ENCODE results near the gene KANSL1L.

KANSL1L gene

DNA sequence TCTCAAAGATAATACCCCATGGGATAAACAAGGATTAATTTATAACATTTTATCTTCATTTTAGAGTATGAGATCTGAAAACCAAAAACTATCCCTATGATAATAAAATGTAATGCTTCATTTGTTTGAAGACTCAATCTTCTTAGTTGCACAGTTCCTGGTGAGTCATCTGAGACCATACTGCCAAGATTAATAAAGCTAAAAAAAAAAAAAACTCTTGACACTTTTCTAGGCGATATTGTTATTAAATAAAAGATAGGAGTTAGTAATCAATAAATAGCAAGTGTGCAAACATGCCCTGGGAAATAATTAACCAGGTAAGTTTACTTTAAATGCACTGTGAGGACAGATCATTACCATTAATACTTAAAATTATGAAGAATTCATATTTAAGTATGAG, 84.9 kb downstream of the KANSL1L start:
- no peak for DNase-seq

DNA sequence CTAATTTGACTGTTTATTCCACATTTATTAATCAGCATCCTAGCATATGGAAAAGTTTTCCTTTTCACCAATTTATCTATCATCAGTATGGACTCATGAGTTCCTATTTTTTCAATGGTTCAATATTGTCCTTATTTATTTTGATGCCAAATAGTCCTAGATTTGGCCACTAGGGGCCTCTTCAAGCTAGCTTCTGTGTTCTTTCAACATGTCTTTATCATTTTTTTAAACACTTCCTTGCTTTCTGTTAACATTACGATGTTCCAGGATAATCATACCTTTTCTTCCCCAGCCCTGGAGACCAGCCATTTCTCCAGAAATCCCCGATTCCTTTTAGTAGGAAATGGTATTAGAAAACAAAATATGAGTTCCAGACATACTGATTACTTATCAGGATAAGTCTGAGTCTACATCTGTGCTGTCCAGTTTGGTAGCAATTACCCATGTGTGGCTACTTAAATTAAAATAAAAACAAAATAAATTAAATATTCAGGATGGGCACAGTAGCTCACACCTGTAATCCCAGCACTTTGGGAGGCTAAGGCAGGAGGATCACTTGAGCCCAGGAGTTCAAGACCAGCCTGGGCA, 98.2 kb downstream of the KANSL1L start:
- DNase-seq, result peak in 1 of 56 donors; percentile 1

DNA sequence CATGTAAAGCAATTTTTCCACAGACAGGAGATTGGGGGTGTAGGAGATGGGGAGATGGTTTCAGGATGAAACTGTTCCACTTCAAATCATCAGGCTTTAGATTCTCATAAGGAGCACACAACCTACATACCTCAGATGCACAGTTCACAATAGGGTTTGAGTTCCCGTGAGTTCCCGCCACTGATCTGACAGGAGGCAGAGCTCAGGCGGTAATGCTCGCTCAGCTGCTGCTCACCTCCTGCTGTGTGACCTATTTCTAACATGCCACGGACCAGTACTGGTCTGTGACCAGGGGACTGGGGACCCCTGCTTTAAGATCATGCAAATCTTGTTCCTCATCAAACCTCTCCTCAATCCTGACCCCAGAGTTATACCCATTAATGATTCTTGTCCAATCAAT, 98.7 kb downstream of the KANSL1L start:
- DNase-seq, result no peak

DNA sequence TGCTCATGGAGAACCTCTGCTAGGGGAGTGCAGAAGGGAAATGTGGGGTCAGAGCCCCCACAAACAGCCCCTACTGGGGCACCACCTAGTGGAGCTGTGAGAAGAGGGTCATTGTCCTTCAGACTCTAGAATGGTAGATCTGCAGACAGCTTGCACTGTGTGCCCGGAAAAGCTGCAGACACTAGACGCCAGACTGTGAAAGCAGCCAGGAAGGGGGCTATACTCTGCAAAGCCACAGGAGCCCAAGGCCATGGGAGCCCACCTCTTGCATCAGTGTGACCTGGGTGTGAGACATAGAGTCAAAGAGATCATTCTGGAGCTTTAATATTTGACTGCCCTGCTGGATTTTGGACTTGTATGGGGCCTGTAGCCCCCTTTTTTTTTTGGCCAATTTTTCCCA, 107.9 kb downstream of the KANSL1L start:
- DNase-seq, result no peak

DNA sequence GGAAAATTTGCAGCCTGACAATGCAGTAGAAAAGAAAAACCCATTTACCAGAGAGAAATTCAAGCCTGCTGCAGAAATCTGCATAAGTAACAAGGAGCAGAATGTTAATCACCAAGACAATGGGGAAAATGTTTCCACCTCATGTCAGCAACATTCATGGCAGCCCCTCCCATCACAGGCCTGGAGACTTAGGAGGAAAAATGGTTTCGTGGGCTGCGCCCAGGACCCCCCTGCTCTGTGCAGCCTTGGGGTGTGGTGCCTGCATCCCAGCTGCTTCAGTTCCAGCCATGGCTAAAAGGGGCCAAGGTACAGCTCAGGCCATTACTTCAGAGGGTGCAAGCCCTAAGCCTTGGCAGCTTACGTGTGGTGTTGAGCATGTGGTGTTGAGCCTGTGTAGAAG, 115.4 kb downstream of the KANSL1L start:
- DNase-seq, result no peak

DNA sequence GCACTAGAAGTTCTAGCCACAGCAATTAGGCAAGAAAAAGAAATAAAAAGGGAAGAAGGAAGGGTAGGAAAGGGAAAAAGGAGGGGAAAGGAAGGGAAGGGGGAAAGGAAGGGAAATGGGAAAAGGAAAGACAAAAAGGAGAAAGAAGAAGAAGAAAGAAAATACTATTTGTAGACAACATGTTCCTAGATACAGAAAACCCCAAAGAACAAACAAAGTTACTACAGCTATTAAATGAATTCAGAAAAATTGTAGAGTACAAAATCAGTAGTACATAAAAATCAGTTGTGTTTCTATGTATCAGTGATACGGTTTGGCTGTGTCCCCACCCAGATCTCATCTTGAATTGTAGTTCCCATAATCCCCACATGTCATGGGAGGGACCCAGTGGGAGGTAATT, 116.5 kb downstream of the KANSL1L start:
- no peak for DNase-seq

DNA sequence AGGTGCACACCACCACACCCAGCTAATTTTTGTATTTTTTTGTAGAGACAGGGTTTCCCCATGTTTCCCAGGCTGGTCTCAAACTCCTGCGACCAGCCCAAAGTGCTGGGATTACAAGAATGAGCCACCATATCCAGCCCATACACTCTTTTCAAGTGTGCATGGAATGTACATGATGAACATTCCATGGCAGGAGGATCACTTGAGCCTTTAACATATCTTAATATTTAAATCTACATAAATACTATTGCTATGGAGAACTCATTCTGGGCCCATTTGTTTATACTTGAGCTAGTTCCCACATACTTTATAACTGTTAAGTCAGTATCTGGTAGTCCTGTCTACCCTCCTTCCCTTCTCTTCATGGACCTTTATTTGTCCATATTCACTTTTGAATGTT, 120.3 kb downstream of the KANSL1L start:
- no peak for DNase-seq

DNA sequence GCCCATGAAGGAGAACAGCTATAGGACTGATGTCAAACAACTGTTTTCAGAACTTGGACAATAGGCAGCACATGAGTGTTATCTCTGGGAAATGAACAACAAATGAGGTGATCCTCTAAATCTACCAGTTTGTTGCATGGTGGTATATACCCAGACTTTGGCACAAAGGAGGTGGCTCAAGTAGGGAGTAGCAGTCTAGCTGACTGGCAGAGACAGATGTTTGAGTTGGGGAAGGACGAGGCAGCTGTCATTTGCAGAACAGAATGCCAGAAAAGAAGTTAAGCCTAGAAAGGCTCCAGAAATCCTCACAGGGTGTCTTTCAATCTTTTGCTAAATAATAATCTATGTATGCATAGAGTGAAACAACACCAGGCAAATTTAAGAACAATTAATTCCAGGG, 121.4 kb downstream of the KANSL1L start:
- no peak for DNase-seq

DNA sequence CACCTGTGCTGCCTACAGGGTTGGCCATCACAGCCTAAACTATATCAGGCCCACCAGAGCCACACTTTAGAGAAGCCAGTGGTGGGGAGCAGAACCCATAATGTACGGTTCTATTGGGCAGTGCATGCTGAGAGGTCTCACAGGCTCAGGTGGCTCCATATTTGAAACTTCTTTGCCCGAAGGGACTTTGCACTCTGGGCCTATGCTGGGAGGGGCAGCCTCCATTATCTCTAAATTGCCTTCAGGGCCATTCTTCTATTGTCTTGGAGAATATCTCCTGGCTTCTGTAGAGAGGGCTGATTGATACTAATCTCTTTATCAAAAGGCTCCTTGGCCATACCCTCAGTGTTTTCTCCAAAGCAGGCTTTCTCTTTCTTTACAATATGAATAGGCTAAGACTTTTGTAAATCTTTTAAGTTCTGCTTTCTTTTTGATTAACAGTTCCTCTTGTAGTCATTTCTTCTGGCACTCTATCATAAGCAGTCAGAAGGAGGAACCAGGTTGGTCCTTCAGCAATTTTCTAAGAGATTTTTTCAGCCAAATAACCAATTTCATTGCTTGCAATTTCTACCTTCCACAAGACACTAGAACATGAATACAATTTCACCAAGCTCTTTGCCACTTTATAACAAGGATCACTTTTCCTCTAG, 124.2 kb downstream of the KANSL1L start:
- DNase-seq, result no peak

DNA sequence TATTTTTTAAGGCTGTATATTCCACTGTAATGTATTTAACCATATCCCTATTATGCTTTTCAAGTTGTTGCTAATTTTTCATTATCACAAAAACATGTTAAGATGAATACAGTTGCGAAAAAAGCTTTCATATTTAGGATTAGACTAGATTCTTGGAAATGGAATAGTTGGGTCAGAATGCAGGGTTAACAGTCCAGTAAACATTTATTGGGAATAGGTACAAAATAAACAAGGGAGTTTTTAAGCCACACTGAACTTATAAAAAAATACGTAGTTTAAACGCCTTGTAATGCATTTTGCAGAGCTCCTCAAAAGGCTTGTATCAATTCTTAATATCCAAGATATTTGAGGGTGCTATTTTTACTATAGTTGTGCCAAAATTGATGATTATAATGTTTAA, 133.1 kb downstream of the KANSL1L start:
- DNase-seq, result no peak

DNA sequence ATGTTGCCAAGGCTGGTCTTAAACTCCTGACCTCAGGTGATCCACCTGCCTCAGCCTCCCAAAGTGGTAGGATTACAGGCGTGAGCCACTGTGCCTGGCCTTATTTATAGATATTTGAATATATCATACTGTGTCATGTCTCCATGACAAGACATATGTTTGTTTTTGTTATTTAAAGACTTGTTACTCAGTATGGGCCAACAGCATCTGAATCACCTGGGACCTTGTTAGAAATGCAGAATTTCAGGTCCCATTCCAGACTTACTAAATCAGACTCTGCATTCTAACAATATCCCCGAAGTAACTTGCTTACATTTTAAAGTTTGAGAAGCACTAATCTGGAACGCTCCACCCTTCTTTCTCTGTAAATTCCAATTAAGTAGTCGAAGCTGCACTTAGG, 135.5 kb downstream of the KANSL1L start:
- no peak for DNase-seq

DNA sequence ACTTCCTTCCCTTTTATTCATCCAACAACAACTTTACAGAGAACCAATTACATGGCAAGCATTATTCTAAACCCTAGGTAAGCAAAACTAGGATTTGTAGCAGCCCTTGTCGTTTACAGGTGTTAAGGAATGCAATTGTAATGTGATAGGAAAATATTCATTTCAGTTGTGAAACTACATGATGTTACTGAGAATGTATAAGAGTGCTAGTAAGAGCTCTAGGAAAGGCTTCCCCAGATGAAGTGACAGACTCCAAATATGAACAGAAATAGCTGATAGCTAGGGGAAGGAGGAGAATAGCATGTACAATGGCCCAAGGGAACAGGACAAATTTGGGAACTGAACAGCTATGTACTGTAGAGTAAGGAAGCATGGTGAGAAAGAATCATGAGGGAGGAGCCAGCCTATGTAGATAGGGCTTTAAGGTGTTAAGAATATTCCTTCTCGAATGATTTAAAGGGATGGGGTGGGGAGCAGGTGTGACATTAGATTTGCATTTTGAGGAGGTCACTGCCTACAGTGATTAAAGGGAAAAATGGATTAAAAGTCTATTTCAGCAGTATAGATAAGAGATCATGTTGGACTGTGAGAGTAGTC, 137.0 kb downstream of the KANSL1L start:
- no peak for DNase-seq

DNA sequence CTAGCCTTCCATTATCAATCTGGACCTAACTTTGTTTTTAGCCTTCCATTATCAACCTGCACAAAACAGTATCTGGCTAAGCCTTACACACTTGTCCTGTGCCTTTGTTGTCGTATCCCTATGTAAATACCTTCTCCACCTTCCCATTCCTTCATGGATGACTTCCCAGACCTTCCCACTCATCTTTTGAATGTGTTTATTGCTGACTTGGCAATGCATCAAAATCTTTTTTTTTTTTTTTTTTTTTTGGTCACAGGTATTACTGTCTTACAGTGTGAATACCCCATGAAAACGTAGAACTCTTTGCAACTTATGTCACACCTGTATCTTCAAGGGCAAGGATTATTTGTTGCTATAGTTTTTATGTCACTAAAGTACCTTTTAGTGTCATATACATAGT, 143.0 kb downstream of the KANSL1L start:
- DNase-seq, result no peak

DNA sequence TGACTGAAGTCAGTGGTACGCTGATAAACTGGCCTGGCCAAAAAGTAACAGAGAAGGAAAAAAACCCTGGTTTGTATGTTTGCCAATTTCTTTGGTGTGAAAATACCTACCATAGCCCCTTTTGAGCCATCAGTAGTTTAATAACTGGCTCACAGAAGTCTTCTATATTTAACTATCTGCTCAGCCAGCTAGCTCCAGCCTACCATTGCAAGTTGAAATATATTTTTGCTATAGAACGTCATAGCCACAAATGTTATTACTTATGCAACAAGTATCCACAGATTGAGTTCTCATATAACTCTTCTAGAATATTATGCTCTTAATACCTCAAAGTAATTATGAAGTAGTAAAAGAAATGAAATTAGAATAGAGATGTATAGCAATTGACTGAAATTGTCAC, 143.6 kb downstream of the KANSL1L start:
- no peak for DNase-seq

DNA sequence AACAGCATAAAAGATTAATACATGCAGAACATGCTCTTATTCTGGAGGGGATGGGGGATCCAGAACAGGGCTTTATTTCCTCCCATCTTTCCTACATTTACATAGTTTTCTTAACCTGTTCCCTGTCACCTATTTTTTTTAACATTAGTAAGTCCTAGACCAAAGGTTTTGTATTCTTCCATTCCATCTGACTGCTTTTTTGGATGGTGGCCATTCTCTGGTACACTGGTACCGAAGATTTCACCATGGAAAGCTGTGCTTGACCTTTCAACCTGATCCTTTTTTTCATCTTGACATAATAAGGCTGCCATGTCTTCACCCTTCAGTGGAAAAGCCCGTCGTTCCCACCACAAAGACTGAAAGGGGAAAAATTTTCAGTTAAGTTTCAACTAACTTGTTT, 148.4 kb downstream of the KANSL1L start:
- DNase-seq, result no peak

DNA sequence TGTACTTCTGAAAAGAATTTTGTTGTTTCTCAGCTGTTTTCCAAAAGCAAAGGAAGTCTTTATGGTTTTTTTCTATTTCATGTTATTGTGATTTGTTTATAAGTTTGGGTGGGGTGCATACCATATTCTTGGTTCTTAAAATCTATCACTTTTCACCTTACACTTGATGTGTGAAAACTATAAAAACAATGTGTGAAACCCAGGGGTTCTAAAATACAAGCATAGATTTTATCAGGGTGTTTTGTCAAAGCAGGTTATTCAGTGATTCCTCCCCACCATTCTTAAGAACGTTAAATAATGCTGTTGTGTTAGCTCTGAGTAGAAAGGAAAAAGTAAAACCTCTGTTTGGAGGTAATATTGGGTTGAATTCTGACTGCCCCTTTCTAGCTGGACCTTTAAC, 151.1 kb downstream of the KANSL1L start:
- no peak for DNase-seq

DNA sequence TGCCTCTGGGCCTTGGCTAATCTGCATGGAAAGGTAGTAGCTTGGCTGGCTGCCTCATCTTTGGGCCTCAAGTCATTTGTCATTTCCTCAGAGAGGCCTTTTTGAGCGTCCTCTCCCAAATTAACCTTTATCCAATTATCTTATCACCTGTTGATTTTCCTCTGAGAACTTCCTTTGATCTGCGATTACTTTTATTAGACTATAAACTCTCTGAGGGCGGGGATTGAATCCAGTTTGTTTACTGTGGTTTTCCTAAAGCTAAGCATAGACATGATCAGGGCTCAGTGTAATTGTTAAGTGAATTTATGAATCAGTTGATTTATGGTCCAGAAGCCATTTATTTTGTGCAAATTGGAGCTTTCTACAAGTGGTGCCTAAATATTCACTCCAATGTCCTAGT, 161.3 kb downstream of the KANSL1L start:
- DNase-seq, result no peak

DNA sequence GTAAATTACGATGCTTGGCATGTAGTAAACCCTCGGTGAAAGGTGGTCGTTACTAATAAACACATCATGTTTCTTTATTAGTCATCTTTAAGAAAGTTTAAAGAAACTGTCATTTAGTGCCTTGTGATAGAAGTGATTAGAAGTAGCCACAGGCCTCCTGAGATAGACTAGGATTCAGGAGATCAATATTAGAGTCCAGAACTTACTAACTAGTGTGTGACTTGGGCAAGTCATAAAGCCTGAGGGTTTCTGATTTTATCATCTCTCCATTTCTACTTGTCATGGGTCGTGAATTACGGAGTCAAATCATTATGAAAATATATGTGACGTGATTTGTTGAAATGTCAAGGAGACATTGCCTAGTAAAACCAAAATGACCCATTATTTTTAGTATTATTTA, 162.1 kb downstream of the KANSL1L start:
- DNase-seq, result no peak

DNA sequence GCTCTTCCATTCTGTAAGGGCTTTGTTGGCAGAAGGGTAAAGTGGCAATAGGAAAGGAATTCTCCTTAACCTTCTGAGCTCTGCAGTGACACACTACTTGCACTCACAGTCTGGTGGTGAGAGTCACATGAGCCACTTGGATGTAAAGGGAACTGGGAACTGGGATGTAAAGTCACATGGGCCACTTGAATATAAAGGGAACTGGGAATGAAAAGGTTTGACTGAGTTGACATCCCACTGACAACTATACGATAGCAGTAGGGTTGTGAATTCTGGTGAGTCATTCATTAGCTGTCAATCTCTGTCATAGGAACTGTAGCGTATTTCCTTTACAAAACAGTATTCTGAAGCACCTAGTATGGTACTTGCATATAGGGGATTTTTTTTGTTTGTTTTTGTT, 163.3 kb downstream of the KANSL1L start:
- DNase-seq, result no peak

DNA sequence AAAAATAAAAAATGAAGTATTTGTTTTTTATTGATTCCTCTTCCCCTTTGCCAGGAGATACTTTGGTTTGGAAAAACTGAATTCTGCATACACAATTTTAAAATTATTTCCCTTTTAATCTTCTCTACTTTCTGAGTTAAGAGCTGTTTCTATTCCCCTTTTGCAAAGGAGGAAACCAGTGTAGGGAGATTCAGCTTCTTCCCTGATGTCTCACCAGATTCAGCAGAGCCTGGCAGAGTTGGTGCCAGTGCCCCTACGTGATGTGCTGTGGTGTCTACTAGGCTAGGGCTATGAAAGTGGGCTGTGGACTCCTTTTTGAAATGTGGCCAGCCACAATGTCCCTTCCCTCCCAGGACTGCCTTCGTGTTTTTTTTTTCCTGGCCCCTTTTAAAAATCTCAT, 166.3 kb downstream of the KANSL1L start:
- no peak for DNase-seq

DNA sequence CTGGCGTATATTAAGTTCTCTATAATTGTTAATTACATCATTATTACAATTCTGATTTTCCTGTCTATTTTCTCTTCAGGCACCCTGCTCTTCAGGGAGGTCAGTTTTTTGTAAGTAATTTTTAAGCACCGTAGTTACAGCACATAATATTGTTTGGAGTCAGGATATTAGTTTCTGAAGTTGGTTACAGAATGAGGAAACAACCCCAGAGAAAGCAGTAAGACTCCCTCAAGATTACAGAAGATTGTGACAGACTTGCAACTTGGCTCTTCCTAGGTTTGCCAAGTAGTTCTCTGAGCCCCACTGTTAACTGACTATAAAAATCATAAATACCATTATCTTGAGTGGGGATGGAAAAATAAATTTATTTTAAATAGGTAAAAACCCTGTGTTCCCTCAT, 167.8 kb downstream of the KANSL1L start:
- DNase-seq, result no peak

DNA sequence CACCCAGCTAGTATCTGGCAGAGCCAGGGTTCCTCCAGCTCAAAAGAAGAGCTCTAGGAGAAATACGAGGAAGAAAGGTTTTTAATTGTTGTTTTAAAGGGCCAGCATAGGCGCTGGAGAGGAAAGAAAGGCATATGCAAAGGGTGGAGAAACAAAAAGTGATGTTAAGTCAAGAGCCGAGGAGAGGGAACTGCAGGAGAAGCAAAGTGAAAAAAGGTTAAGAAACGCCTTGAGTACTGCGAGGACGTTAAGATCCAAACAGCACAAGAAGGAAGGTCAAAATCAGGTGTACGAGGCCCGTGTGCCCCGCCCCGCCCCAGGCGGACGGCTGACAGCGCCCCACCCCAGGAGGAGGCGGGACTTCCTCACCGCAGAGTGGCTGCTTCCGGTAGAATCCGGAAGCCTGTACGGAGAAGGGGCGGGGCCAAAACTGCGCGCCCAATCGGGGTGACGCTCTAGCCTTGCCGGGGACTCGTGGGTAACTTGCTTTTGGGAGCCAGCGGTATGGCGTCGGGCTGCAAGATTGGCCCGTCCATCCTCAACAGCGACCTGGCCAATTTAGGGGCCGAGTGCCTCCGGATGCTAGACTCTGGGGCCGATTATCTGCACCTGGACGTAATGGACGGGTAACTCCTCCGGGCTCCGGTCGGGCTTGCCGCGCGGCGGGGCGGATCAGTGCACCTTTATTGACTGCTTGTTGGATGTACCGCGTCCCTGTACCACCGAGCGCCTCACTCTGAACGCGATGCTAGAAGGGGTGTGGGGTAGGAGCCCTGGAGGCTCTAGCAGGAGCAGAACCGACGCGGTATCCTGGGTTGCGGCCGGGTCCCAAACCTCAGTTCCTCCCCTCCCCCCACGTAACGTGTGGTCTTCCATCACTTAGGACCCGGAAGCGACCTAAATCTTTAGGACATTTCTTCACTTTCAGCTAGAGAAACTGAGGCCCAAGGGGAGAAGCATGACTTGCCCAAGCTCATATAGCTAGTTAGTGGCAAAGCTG, 168.8 kb downstream of the KANSL1L start, which contains the start of gene RPE:
RPE (plus strand) TSS at position 481 of the 1,000 bp plus-strand sequence; CDS start at position 505, 24 bp downstream.
- peak; percentile 60 to 96 (median 90) for DNase-seq

Measured in amygdala (tissue), 56 donors.